ENCODE data around the gene ABHD2.
"Not testable (repeated sequence)": the region's sequence is repeated elsewhere in the genome, so short reads cannot be mapped to it uniquely, and the experiment has no call there.

The ABHD2 gene

GRCh38 chr15:89243046-89243690 lies 154.9 kb downstream of the ABHD2 start:
- DNase-seq = no peak

- DNase-seq = peak; percentile 95
These were observed 155.7 kb downstream of the ABHD2 start, which contains the start of gene FANCI for GRCh38 chr15:89243691-89244573. Gene FANCI, plus strand, starts transcription at chr15:89243979. Its CDS starts 3,669 bp downstream, at chr15:89247648.

- no peak for DNase-seq
These were observed 156.3 kb downstream of the ABHD2 start for GRCh38 chr15:89244574-89244903.

GRCh38 chr15:89247446-89247845 lies 159.2 kb downstream of the ABHD2 start:
- DNase-seq = no peak

- no peak for DNase-seq
These were observed 160.3 kb downstream of the ABHD2 start for GRCh38 chr15:89248584-89248983.

- DNase-seq = not testable (repeated sequence)
These were observed 161.9 kb downstream of the ABHD2 start for GRCh38 chr15:89250142-89250541.

Data from NCI-H1436 (cell line).